Type B pancreatic cell (in vitro differentiated cells): ENCODE data around the gene NME9. TPM values are rescaled to one million over a fixed set of nuclear protein-coding genes. Genes with fewer than 3 reads are reported as not detected.

Source experiments
- DNase-seq: peaks from one replicate; pipeline ENCODE4 v3.0.0; 2021; ENCODE audit warnings: mixed read lengths; ENCODE audit not compliant: unreplicated experiment; ENCODE audit errors: extremely low spot score
- H3K27ac Mint-ChIP-seq: 2 replicates; pipeline ENCODE4 v1.8.0; 2021; ENCODE audit warnings: mild to moderate bottlenecking, mixed read lengths
- H3K27me3 Mint-ChIP-seq: 2 replicates; pipeline ENCODE4 v1.8.0; 2021; ENCODE audit warnings: mixed read lengths
- H3K36me3 Mint-ChIP-seq: 2 replicates; pipeline ENCODE4 v1.8.0; 2021; ENCODE audit warnings: mixed read lengths
- H3K4me1 Mint-ChIP-seq: one replicate; pipeline ENCODE4 v1.8.0; 2021; ENCODE audit warnings: mixed read lengths; ENCODE audit not compliant: unreplicated experiment
- H3K4me3 Mint-ChIP-seq: 2 replicates; pipeline ENCODE4 v1.8.0; 2021; ENCODE audit warnings: mild to moderate bottlenecking, mixed read lengths
- H3K9me3 Mint-ChIP-seq: 2 replicates; pipeline ENCODE4 v1.8.0; 2021; ENCODE audit warnings: mixed read lengths
- total RNA-seq: library from RNA; stranded (reverse); gene quantifications from 2 replicates; pipeline ENCODE4 v1.2.1, GENCODE V29; 2021; ENCODE audit warnings: low replicate concordance
- TF ChIP-seq, protein P1 (sequence below): fragments of 200-600 bp; sonication (generic); conservative IDR thresholded peaks from 2 replicates; pipeline ENCODE4 v1.5.0; 2021; ENCODE audit warnings: antibody characterized with exemption, mild to moderate bottlenecking

The NME9 gene
- total RNA-seq, 1 donor from 2014 or later: 3.7 TPM

DNA sequence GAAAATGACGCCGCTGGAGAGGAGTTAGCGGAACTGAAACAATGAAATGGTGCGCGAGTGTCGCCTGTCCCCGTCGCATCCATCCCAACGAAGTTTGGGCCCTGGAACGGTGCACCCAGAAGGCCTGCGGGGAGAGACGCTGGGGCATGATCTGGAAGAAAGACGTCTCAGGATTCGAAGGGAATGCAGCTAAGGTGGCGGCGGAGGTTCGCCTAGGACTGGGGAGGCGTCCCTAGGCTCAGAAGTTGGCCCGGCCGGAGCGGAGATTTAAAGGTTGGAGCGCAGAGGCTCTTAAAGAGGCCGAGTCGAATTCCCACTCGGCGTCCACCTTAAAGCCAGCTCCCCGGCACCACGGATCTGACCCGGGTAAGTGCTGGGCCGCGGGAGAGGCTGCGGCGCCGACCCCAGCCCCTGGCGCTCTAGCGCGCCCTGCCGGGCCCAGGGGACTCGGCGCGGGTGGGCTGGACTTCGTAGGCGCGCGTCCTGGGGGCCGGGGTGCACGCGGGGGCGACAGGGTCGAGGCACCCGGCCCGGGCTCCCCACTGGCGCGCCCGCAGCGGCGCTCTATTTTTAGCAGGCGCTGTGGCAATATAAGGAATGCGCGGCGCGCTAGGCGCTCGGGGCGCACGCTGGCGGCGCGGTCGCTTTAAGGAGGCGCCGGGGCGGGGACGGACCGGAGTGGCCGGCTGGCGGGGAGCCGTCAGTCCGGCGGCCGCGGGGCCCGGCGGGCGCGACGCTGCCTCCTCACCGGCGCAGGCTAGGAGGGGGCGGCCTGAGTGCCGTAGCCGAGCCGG, 18.5 kb upstream of the NME9 start, which contains the start of gene MRAS:
TSS of gene MRAS (plus strand) at position 620 of the 794 bp plus-strand sequence. CDS start 24,305 bp downstream, outside the sequence.
- no peaks in the 10 kb centered on the region for H3K36me3 Mint-ChIP-seq
- peak within 1 kb of the TSS; percentile 99 for H3K4me3 Mint-ChIP-seq
- peaks cover 3% of the 10 kb centered on the region for H3K27me3 Mint-ChIP-seq
- no peaks in the 10 kb centered on the region for H3K9me3 Mint-ChIP-seq
- peaks cover 18% of the 10 kb centered on the region for H3K4me1 Mint-ChIP-seq
- TF ChIP-seq, protein P1, sequence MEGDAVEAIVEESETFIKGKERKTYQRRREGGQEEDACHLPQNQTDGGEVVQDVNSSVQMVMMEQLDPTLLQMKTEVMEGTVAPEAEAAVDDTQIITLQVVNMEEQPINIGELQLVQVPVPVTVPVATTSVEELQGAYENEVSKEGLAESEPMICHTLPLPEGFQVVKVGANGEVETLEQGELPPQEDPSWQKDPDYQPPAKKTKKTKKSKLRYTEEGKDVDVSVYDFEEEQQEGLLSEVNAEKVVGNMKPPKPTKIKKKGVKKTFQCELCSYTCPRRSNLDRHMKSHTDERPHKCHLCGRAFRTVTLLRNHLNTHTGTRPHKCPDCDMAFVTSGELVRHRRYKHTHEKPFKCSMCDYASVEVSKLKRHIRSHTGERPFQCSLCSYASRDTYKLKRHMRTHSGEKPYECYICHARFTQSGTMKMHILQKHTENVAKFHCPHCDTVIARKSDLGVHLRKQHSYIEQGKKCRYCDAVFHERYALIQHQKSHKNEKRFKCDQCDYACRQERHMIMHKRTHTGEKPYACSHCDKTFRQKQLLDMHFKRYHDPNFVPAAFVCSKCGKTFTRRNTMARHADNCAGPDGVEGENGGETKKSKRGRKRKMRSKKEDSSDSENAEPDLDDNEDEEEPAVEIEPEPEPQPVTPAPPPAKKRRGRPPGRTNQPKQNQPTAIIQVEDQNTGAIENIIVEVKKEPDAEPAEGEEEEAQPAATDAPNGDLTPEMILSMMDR: peak; percentile 68
- peak; percentile 82 for DNase-seq
- peak within 1 kb of the TSS; percentile 92 for H3K27ac Mint-ChIP-seq

DNA sequence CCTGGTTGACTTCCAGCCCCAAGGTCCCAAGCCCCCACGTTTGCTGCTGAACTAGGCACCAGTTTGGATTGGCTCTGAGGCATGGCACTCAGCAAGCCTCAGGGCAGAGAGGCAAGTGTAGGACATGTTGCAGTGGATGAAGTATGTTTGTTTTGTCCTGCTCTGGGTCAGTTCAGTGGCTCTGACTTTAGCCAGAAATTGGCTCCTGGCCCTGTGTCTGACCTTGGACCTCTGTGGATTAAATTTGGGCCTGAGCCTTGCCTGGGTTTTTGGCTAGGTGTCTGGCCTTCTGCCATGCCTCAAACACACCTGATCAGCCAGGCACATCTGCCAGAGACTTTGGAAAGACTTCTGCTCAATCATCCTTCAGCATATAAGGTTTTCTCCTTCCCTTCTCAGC, 15.1 kb upstream of the NME9 start:
- TF ChIP-seq, protein P1: no peak
- no peak for DNase-seq
- Mint-ChIP-seq H3K36me3 (no peaks in the 10 kb centered on the region), H3K9me3 (no peaks in the 10 kb centered on the region), H3K27me3 (peaks cover 3% of the 10 kb centered on the region), H3K27ac (no peak overlapping the region), H3K4me3 (no peak overlapping the region), H3K4me1 (peaks cover 10% of the 10 kb centered on the region)

DNA sequence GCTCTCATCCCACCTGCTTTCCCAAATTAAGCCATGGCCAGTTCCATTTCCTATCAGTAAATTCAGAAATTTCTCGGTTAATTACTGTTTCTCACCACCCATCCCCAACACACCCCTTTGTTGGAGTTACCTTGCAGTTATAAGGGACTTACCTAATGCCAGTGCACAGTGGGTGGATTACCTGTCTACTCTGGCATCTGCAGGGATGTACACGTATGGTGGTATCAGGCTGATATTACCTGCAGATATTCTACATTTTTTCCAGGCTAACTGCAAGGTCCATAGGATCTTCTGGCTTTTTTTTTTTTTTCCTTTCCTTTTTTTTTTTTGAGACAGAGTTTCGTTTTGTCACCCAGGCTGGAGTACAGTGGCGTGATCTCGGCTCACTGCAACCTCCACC, 10.9 kb upstream of the NME9 start:
- Mint-ChIP-seq H3K36me3 (no peaks in the 10 kb centered on the region), H3K4me1 (no peaks in the 10 kb centered on the region), H3K27me3 (peaks cover 4% of the 10 kb centered on the region), H3K4me3 (no peak overlapping the region), H3K9me3 (no peaks in the 10 kb centered on the region), H3K27ac (no peak overlapping the region)
- TF ChIP-seq, protein P1: no peak
- DNase-seq: no peak

DNA sequence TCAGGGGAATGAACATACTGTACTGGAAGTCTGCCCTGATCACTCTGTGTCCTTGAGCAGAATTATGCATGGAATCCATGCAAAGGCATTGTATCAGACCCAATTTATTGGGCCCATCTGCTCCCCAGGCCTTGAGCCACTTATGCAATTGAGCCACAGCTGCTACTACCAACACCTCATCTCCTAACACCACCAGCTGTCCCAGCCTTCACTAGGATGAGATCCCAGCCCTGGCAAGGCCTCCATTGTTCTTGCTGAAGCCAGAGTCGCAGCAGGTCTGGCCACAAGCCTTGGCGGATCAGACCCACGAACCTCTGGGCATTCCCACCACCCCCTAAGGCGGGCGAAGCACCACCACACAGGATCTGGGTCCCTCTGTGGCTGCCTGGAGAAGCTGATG, 9.2 kb upstream of the NME9 start:
- H3K4me1 Mint-ChIP-seq: no peaks in the 10 kb centered on the region
- H3K9me3 Mint-ChIP-seq: no peaks in the 10 kb centered on the region
- no peaks in the 10 kb centered on the region for H3K36me3 Mint-ChIP-seq
- no peak overlapping the region for H3K4me3 Mint-ChIP-seq
- DNase-seq: no peak
- no peak overlapping the region for H3K27ac Mint-ChIP-seq
- TF ChIP-seq, protein P1: no peak
- H3K27me3 Mint-ChIP-seq: peaks cover 4% of the 10 kb centered on the region

DNA sequence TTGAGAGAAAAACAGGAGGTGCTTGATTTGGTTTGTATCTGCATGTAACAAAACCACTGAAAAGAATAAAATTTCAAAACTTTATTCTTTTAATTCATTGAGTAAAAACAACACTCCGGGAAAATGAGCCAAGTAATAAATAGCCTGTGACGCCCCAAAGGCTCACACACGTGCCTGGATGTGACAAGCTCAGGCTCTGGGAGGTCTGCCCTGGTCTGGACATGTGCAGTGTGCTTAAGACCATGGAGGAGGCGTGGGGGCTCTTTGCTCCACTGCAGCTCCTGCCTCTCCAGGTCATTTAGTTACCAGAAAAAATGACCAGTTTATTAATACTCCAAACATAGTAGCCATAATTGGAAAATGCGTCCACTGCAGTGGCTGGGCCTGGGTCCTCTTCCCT, 8.6 kb upstream of the NME9 start:
- TF ChIP-seq, protein P1: no peak
- Mint-ChIP-seq H3K9me3 (no peaks in the 10 kb centered on the region), H3K36me3 (no peaks in the 10 kb centered on the region), H3K4me3 (no peak overlapping the region), H3K27me3 (peaks cover 4% of the 10 kb centered on the region), H3K4me1 (no peaks in the 10 kb centered on the region), H3K27ac (no peak overlapping the region)
- no peak for DNase-seq
